Osteoblast (primary cell): ENCODE data around the gene CTRL. TPM values are rescaled to one million over a fixed set of nuclear protein-coding genes. Genes with fewer than 3 reads are reported as not detected.

Experiments used
- DNase-seq: peaks from one replicate; pipeline ENCODE4 v3.0.0; 2011; ENCODE audit warnings: low spot score, mixed read lengths; ENCODE audit not compliant: insufficient read length; ENCODE audit errors: missing footprints
- H2AFZ ChIP-seq: 2 replicates; pipeline ENCODE4 v1.6.0; 2011; ENCODE audit warnings: mild to moderate bottlenecking, low read length
- H3K27ac ChIP-seq: 2 replicates; pipeline ENCODE4 v1.5.1; 2011; ENCODE audit warnings: mild to moderate bottlenecking, low read depth, low read length, moderate library complexity
- H3K27me3 ChIP-seq: 2 replicates; pipeline ENCODE4 v1.6.0; 2012; ENCODE audit warnings: mild to moderate bottlenecking, control low read depth, inconsistent platforms, low read length, moderate library complexity; ENCODE audit not compliant: insufficient read depth
- H3K36me3 ChIP-seq: 2 replicates; pipeline ENCODE4 v1.5.1; 2011; ENCODE audit warnings: mild to moderate bottlenecking, low read length, control low read depth, moderate library complexity; ENCODE audit not compliant: insufficient read depth
- H3K4me1 ChIP-seq: 2 replicates; pipeline ENCODE4 v1.5.1; 2011; ENCODE audit warnings: mild to moderate bottlenecking, low read length, control low read depth, moderate library complexity; ENCODE audit not compliant: insufficient read depth
- H3K4me2 ChIP-seq: 2 replicates; pipeline ENCODE4 v1.6.0; 2011; ENCODE audit warnings: mild to moderate bottlenecking, low read length; ENCODE audit not compliant: insufficient read depth
- H3K4me3 ChIP-seq: fragments of 200-600 bp; sonication (generic); 3 replicates; pipeline ENCODE4 v1.5.1; 2012; ENCODE audit warnings: mild to moderate bottlenecking, low read length, inconsistent platforms; ENCODE audit not compliant: insufficient read depth
- H3K79me2 ChIP-seq: 2 replicates; pipeline ENCODE4 v1.6.0; 2012; ENCODE audit warnings: mild to moderate bottlenecking, low read length, control low read depth, inconsistent platforms; ENCODE audit not compliant: insufficient read depth
- H3K9me3 ChIP-seq: 2 replicates; pipeline ENCODE4 v1.5.1; 2011; ENCODE audit warnings: low read depth, low read length, control low read depth
- H4K20me1 ChIP-seq: 2 replicates; pipeline ENCODE4 v1.6.0; 2012; ENCODE audit warnings: mild to moderate bottlenecking, low read length, control low read depth; ENCODE audit not compliant: insufficient read depth
- total RNA-seq: library from RNA; depleted of rRNA; stranded (reverse); fragments of >200 nt; gene quantifications from 2 replicates; pipeline ENCODE4 v1.2.3, GENCODE V29; 2012
- TF ChIP-seq, protein P1 (sequence below): IDR thresholded peaks from 2 replicates; pipeline ENCODE4 v1.5.1; 2011; ENCODE audit warnings: mild to moderate bottlenecking, low read depth, low read length, moderate library complexity; ENCODE audit errors: extremely low read depth

The CTRL gene
- total RNA-seq, 1 donor = 0.36 TPM

DNA sequence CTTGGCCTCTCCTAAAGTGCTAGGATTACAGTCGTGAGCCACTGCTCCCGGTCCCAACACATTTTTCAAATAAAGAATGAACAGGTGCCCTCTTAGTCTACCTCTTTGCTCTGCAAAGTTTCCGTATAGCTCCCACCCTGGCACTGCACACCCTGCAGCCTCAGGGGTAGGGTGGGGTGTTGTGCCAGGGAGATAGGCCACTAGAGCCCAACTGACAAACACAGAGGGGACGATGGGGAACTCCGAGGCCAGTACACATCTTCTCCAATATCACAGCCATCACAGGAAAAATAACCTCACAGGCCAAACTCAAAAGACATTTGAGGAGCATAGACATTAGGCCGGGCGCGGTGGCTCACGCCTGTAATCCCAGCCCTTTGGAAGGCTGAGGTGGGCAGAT is 39.4 kb upstream of the CTRL start:
- peaks cover 17% of the 10 kb centered on the region for H4K20me1 ChIP-seq
- H3K27ac ChIP-seq = no peak overlapping the region
- H3K36me3 ChIP-seq = no peaks in the 10 kb centered on the region
- H3K27me3 ChIP-seq = no peaks in the 10 kb centered on the region
- H3K9me3 ChIP-seq = no peaks in the 10 kb centered on the region
- H3K4me1 ChIP-seq = peaks cover 17% of the 10 kb centered on the region
- no peak overlapping the region for H3K4me3 ChIP-seq
- H3K4me2 ChIP-seq = no peak overlapping the region
- H3K79me2 ChIP-seq = peaks cover 22% of the 10 kb centered on the region
- no peak overlapping the region for H2AFZ ChIP-seq
- TF ChIP-seq, protein P1, sequence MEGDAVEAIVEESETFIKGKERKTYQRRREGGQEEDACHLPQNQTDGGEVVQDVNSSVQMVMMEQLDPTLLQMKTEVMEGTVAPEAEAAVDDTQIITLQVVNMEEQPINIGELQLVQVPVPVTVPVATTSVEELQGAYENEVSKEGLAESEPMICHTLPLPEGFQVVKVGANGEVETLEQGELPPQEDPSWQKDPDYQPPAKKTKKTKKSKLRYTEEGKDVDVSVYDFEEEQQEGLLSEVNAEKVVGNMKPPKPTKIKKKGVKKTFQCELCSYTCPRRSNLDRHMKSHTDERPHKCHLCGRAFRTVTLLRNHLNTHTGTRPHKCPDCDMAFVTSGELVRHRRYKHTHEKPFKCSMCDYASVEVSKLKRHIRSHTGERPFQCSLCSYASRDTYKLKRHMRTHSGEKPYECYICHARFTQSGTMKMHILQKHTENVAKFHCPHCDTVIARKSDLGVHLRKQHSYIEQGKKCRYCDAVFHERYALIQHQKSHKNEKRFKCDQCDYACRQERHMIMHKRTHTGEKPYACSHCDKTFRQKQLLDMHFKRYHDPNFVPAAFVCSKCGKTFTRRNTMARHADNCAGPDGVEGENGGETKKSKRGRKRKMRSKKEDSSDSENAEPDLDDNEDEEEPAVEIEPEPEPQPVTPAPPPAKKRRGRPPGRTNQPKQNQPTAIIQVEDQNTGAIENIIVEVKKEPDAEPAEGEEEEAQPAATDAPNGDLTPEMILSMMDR = no peak
- DNase-seq = no peak

DNA sequence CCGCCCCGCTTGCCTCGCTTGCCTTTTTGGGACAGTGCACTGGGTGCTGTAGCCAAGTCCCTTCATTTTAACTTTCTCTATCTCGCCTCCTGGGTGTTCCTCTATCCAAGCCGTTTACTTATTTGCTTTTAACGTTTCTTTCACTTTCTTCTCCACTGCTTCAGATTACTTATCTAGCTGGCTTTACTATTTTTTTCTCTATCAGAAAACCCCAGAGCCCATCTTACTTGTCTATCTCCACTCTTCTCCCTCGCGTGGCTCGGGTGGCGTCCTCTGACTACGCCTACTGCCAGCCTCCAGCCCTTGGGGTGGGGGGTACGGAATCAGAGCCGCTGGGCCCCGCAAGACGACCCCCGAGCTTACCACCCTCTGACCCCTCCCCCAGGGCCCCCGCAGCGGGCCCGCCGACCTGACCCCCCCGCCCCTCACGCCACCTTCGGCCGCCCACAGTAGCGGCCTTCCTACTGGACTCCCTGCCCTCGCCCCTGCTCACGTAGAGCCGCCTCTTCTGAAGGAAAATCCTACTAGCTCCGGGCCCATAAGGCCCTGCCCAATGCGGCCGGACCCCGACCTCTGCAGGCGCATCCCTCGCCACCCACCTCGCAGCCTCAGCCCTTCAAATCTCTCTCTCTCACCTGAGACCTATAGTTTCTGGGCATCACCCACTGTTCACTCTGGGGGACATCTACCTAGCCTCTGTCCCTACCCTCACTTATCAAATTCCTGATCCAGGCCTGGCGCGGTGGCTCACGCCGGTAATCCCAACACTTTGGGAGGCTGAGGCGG is 37.8 kb upstream of the CTRL start:
- Histone ChIP-seq H3K4me1 (peaks cover 30% of the 10 kb centered on the region), H3K9me3 (no peaks in the 10 kb centered on the region), H3K79me2 (peaks cover 38% of the 10 kb centered on the region), H3K4me3 (peak overlapping the region; percentile 94), H3K4me2 (peak overlapping the region; percentile 96), H3K27me3 (no peaks in the 10 kb centered on the region), H2AFZ (peak overlapping the region; percentile 95), H4K20me1 (peaks cover 32% of the 10 kb centered on the region), H3K36me3 (peaks cover 8% of the 10 kb centered on the region), H3K27ac (no peak overlapping the region)
- TF ChIP-seq, protein P1 = no peak
- DNase-seq = peak; percentile 90

DNA sequence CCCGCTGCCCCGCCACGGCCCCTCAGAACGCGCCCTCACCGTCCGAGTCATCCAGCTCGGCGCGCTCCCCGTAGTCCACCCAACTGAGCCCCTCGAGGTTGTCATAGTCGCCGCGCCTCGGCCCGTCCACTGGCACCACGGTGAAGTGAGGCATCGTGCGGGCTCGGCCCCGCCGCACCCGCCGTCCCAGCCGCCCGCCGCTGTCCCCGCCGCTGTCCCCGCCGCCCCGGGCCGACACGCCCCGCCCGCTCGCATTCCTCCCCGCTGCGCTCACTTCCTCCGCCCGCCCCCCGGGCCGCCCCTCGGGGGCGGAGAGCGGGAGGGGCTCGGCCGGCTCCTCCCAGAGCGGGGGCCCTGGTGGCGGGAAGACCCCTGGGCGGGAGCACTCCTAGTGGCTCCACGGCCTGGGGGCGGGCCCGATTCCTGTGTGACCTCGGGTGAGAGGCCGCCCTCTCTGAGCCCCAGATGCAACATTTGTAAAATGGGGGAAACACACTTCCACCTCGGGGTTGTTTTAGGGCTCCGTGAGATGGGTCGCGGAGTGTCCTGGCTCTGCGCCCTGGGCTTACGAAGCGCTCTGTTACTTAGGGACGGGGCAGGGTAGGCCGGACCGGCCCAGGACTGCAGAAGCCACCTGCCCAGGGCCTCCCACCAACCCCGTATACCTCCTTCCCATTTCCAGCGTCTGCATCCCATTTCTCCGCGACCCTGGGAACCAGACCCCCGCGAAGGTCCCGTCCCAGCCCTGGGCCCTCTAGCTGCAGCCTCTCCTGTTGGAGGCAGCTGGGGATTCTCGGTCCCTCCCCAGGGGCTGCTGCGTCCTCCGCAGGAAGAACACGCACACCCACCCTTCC is 37.0 kb upstream of the CTRL start, which contains the start of gene SLC12A4:
Gene SLC12A4 (minus strand): TSS at position 238 of the 854 bp plus-strand sequence. CDS start 84 bp downstream, at position 154.
- peak; percentile 99 for DNase-seq
- Histone ChIP-seq H2AFZ (peak within 1 kb of the TSS; percentile 95), H3K27ac (peak within 1 kb of the TSS; percentile 89), H3K4me1 (peaks cover 33% of the 10 kb centered on the region), H4K20me1 (peaks cover 40% of the 10 kb centered on the region), H3K27me3 (no peaks in the 10 kb centered on the region), H3K36me3 (peaks cover 11% of the 10 kb centered on the region), H3K4me3 (peak within 1 kb of the TSS; percentile 94), H3K9me3 (no peaks in the 10 kb centered on the region), H3K4me2 (peak within 1 kb of the TSS; percentile 96), H3K79me2 (peaks cover 47% of the 10 kb centered on the region)
- TF ChIP-seq, protein P1 = no peak

DNA sequence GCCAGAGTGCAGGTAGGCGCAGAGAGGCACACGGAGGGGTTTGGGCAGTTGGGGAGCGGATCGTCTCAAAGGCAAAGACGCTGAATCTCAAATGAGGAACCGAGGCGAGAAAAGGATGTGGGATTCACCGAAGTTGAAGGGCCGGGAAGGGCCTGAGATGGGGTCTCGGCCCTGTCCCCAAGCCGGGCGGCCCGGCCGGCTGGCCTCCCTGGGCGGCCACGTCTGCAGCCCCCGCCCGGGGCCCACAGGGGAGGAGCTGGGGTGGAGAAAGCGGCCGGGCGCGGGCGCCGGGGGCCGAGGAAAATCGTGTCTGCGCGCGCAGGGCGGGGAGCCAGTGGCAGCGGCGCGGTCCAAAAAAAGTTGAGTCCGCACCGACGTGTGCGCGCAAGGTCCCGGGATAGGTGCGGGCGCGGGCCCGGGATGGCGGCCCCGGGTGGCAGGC is 36.3 kb upstream of the CTRL start:
- peak overlapping the region; percentile 96 for H3K4me2 ChIP-seq
- DNase-seq = peak; percentile 96
- no peaks in the 10 kb centered on the region for H3K27me3 ChIP-seq
- peaks cover 33% of the 10 kb centered on the region for H3K4me1 ChIP-seq
- H3K36me3 ChIP-seq = peaks cover 17% of the 10 kb centered on the region
- peak overlapping the region; percentile 94 for H3K4me3 ChIP-seq
- H2AFZ ChIP-seq = peak overlapping the region; percentile 59
- TF ChIP-seq, protein P1 = no peak
- peaks cover 46% of the 10 kb centered on the region for H4K20me1 ChIP-seq
- H3K79me2 ChIP-seq = peaks cover 53% of the 10 kb centered on the region
- no peaks in the 10 kb centered on the region for H3K9me3 ChIP-seq
- peak overlapping the region; percentile 89 for H3K27ac ChIP-seq
